NCI-H226 (cell line): ENCODE measurements around the gene ABT1.
A peak's percentile ranks its signal among the peaks of the same experiment; 100 is the strongest.
"Not testable (repeated sequence)": the region's sequence is repeated elsewhere in the genome, so short reads cannot be mapped to it uniquely, and the experiment has no call there.

Experiments used
- DNase-seq: peaks from one replicate; pipeline ENCODE4 v3.0.0-alpha.2; 2015

ABT1 gene

DNA sequence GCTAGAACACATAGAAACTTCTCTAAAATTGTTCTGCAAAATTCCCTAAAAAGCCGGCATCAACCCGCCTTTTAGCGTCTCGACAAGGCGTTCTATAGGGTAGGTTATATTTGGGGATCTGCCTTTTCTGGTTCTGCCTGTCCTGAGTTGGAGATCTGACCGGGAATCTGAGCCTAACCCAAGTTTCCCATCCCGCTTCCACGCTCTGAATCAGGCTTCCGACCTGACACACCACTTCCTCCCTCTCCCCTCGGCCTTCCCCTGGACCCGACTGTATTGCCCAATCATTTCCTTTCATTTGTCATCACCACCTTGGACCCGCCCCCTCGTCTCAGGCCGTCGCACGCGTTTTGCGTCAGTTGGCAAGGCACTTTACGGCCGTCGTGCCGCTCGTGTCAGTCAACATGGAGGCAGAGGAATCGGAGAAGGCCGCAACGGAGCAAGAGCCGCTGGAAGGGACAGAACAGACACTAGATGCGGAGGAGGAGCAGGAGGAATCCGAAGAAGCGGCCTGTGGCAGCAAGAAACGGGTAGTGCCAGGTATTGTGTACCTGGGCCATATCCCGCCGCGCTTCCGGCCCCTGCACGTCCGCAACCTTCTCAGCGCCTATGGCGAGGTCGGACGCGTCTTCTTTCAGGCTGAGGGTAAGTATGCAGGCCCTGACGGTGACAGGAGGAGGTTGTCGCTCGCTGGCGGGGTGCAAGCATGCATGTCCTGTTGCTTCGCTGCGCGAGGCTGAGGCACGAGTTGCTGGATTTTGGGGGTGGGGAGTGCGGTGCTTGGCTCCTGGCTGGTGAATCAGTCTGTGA lies at the start of gene ABT1:
Gene ABT1 (plus strand): TSS at position 375 of the 810 bp plus-strand sequence. CDS start 30 bp downstream, at position 405.
- DNase-seq, result peak; percentile 96

DNA sequence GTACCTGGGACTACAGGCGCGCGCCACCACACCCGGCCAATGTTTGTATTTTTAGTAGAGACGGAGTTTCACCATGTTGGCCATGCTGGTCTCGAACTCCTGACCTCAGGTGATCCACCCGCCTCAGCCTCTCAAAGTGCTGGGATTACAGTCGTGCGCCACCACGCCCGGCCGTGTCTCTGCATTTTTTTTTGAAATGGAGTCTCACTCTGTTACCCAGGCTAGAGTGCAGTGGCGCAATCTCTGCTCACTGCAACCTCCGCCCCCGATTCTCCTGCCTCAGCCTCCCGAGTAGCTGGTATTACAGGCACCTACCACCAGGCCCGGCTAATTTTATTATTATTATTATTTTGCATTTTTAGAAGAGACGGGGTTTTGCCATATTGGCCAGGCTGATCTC lies 49.4 kb upstream of the ABT1 start:
- not testable (repeated sequence) for DNase-seq

DNA sequence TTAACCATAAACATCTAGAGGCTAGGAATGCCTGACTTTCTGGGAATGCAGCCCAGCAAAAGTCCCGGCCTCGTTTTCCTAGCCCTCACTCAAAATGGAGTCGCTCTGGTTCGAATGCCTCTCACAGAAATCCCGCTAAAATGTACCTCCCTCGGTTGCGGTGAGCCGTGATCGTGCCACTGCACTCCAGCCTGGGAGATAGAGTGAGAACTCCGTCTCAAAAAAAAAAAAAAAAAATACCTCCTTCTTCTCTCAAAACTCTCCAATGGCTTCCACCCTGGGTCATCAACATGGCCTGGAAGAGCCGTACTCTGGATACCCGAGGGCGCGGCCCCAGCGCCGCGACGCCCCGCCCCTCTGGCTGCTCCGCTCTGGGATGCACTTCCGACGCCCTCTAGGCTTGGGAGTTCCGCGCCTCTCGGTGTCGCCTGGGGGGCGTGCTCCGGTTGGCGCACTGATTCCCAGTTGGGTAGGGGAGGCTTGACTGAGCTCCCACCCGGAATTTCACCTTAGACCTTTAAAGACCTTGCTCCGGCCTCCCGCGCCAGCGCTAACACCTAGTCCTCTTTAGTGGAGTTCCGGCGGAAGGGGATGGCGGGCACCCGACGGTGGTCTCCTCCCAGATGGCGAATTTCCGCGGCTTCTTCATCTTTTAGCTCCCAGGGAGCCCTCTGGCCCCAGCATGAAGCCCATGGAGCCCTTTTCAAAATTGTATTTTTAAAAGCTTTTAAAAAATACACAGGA lies 46.3 kb upstream of the ABT1 start:
- DNase-seq, result peak; percentile 33

DNA sequence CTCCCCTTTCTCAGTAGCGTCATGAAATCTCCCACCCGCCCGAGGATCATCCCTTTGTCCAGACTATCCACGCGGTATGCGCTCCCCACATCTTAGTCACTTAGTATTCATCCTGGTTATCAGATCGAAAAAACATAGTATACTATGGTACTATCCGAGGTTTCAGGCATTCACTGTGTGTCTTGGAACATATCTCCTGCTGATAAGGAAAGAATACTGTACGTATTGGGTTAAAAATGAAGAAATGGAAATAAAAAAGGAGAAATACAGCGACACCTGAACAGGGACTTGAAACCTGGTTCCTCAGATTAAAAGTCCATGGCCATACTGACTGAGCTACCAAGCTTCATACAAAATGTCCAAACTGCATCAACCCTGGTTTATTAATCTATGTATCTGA lies 44.5 kb upstream of the ABT1 start:
- no peak for DNase-seq

DNA sequence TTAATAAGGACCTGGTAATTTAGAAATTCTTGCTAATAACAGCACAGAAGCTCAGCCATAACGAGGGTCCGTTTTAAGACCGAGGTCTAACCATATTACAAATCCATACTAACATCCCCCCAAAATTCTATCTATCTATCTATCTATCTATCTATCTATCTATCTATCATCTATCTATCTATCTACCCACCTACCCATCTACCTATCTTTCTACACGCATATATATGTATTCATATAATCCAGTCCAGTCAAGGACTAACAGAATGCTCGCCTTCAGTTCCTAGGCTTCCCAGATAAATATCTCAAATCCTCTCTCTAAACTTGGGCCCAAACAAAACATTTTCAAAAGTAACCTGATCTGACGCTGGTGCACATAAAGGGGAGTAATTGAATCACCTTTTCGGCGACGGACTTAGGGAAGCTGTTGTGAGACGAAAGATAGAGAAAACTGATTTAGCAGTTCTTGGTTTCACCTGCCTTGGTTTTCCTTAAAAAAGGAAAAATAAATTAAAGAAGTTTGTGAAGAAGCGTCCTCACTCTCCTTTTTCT lies 44.0 kb upstream of the ABT1 start:
- DNase-seq, result no peak

DNA sequence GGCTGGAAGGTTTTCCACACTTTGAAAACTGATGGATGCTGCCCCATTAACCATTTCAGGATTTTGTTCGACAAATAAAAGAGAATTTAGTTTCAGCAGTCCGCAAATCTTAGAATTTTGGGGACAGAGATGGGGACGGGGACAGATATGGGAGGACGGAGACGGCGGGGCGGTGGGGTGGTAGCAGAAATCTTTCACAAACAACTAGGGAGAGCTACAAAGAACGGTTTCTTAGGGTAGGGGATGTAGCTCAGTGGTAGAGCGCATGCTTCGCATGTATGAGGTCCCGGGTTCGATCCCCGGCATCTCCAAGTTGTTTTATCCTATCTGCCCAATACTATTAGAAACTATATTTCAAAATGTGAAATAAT lies 43.5 kb upstream of the ABT1 start:
- DNase-seq, result peak; percentile 53

DNA sequence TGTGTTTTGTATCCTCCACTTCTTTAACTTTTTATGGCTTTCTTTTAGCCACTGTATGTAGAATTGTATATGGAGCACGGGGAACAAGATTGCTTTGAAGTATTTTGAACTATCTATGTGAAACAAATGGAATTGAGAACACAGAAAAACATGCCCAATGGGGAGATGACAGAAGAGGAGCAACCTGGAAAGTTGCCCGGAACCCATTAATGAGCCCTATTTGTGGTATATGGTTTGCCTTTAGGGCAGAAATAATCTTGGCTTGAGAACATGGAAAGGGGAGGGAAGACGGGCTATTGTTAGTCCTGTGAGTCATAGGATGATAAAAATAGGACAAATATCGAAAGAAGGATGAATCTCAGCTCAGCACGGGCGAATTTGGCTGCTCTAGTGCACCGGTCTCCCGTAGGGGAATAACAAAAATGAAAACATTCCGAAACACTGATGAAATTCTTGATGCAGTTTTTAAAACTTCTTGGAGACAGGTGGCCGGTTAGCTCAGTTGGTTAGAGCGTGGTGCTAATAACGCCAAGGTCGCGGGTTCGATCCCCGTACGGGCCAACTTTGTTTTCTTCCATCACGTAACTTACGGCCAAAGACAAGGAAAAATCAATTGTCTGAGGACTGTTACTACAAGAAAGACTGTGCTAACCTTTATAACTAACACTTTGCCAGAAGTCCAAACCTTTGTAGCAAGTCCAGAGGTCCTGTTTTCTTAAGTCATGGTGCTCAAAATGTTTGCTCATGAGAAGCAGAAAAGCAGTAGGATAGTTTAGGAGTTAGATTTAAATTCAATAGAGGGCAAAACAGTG lies 42.9 kb upstream of the ABT1 start:
- DNase-seq, result peak; percentile 82

DNA sequence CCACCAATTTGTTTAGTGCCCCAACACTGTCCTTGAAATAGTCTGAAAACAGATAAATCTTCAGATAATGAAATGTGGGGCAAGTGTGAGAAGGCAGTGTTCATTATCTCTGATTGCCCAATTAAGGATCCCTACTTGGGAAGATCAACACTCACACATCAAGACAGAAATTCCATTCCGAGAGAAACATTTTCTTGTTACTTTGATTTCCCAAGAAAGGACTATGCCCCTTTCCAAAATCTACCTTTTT lies 42.4 kb upstream of the ABT1 start:
- no peak for DNase-seq

DNA sequence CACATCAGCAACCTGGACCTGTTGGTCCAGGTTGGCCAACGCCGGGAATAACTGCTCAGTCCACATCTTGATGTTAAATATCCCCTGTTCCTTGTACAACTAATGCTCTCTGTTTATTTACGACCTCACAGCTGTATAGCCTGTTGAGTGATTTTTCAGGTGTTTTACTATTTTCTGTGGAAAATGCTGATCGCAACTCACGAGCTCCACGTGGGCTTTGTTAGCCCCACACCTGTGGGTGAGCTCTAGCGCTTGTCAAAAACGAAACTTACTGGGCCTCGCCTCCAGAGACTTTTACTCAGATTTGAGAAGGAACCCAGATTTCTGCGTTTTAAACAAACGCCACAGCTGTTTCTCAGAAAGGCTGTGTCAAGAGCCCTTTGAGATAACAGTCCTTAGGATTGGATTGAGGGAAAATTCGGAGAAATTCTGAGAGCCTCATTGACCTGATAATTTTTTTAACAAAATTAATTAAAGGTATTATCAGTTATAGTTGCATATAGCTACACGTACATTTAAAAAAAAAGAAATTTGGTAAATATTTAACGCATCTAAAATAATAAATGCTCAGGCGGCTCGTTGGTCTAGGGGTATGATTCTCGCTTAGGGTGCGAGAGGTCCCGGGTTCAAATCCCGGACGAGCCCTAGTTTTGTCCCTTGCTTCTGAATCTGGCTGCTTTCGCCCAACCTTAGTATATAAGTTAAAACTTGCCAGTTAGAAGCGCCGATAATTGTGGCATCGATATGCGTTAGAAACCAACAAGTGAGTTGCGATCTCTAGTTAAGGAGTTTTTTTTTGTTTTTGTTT lies 41.9 kb upstream of the ABT1 start:
- DNase-seq, result peak; percentile 50

DNA sequence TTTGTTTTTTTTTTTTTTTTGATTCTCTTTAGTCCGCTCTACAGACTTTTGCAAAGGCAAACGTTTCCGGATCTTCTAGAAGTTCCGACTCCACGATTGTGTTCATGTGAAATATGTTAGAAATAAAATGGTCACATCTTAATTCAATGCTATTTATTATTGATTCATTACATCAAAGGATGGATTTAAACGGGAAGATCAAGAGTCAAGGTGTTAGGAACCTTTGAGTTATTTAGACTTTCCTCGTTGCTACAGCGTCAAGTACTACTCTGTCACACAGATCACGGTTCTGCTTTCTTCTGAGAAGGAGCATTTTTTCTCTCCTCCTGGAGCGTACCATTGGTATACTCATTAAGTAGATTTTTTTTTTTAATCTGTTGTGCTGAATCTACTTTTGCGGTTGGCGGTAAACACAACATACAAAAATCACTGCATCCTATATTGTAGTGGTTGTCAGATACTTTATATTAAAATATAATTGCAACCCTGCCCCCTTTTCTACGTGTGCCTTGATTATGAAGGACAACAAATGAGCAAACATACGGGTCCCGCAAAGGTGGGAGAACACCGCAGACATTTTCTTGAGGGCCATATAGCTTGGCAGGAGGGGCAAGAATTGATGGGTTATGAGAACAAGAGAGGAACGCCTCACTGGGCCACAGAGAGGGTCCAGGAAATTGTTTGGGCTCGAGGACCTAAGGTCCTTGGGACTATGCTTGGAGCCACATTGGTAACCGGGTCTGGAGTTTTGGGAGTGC lies 41.1 kb upstream of the ABT1 start:
- no peak for DNase-seq

DNA sequence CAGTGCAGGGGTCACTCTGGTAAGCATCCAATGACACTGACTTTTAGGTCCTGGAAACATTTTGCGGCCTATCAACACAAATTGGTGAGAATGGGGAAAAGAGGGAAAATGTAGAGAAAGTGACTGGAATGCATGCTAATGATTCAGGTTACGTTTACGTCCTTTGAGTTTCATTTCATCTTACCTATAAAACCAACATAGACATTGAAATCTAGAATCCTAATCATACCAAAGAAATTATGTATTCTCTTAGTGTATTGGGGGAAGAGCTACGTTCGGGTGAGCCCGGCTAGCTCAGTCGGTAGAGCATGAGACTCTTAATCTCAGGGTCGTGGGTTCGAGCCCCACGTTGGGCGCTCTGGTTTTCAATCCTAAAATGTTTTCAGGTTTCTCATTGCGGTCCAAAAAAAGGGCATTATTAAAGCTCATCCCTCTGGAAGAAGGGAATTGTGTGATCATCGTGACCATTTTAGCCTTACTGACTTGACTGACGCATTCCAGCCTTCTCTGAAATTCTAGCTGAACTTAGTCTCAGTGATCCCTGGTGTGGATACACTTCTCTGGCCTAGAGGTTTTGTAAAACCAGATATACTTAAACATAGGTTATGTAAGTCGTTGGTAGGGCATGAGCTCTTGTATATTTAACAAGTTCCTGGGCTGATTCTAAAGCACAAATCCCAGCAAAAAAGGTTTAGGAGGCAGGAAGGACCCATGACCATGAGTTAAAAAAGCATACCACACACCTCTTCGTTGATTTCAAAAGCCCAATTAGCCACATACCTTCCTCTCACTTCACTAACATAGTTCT lies 40.3 kb upstream of the ABT1 start:
- peak; percentile 83 for DNase-seq

DNA sequence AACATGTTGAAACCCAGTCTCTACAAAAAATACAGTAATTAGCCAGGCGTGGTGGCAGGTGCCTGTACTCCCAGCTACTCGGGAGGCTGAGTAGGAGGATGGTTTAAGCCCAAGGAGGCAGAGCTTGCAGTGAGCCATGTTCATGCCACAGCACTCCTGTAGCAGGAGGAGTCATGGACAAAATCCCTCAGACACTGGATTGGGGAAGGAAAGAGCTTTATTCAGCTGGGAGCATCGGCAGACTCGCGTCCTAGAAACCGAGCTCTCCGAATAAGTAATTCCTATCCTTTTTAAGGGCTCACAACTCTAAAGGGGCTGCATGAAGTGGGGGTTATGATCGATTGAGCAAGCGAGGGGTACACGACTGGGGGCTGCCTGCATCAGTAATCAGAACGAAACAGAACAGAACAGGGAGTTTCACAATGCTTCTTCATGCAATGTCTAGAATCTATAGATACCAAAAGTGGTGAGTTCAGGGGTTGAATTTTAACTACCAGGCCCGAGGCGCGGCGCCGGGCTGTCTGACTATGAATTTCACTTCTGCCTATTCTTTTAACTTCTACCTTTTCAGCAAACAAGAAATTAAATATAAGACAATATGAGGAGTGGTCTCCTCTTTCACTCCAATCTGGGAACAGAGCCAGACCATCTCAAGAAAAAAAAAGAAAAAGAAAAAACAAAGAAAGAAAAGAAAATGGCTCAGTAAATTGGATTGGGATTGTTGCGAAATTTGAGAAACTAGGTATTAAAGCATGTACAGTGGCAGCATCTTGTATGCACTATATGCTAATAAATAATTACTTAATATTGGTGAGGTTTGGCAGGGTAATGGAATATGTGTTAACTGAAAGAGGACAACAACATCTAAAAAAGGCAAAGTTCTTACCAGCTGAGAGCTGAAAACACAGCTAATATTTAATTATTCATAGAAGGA lies 35.0 kb upstream of the ABT1 start:
- DNase-seq, result no peak

DNA sequence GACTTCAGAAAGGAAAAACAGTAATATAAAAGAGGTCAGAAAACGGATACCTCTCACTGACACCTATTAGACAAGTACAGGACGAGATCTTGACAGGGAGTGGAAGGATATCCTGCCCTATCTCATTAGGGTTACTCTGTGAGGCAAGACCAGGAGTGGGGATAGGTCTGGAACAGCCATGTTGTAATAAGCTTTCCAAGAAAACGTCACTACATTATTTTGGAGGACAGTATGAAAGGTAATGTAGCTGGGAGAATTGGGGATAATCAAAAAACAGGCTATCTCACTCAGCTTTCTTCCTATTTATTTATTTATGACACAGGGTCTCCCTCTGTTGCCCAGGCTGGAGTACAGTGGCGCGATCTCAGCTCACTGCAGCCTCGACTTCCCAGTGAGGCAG lies 33.3 kb upstream of the ABT1 start:
- no peak for DNase-seq

DNA sequence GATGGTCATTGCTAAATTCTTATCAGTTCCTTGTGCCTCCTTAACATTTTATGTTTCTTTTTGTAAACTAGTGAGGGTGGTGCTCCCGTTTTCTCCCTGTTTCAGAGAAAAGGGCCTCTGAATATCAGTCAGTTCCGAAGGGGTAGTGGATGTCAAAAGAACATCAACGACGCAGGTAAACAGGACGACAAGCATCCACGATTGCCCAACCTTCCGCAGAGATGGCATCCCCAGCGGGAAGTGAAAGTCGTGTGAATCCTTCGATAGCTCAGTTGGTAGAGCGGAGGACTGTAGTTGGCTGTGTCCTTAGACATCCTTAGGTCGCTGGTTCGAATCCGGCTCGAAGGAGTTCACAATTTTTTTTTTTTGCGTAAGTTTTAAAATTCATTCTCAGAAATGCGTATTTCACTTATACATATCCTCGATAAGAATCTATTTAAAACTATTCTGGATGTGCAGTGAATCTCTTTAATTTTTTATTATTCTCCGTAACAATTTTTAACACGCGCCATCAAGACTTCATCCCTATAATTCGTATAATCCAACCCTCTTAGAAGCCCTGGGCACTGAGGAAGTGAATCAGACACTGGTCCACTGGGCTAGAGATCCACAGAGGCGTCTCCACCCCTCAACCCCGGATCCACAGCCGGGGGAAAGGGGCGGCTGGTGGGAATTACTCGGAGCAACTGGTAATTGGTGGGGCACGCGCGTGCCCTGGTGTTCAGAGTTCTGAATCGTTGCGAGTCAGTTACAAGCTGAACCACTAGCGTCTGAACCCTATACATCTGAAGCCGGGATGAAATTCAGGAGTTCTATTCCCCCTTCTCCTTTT lies 27.9 kb upstream of the ABT1 start:
- peak; percentile 71 for DNase-seq

DNA sequence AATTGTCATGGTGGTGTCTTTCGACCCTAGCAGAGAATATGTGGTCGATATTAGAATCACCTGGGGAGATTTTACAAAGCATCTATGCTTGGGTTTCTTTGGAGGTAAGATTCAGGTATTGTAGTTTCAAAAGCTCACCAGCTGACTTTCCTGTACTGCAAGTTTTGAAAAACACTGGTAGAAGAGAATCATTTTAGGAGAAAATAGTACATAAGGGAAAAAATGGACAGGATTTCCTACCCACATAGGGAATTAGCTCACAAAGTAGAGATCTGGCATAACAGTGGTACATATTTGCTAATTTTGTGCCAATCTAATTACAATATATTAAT lies 27.4 kb upstream of the ABT1 start:
- DNase-seq, result no peak

DNA sequence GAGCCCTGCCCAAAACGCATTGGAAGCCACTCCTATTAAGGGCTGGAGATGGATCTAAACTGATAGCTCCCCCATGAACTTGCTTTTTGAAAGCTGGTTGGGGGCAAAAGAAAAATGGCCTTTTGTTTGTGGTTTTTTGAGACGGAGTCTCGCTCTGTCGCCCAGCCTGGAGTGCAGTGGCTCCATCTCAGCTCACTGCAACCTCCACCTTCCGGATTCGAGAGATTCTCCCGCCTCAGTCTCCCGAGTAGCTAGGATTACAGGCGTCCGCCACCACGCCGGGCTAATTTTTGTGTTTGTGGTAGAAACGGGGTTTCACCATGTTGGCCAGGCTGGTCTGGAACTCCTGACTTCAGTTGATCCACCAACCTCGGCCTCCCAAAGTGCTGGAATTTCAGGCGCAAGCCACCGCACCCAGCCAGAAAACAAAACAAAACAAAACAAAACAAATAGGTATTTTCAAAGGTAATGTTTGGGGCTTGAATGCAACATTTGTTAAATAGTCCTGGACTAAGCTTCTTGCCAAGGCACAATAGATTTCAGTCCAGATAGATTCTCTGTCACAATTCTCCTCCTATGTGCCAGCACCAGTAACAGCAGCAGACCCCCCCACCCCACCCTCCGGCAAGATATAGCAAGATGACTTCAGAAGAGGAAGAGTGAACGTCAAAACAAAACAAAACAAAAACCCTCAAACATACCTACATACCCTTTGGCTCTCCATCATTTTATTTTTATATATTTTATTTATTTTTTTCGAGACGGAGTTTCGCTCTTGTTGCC lies 26.5 kb upstream of the ABT1 start:
- no peak for DNase-seq

DNA sequence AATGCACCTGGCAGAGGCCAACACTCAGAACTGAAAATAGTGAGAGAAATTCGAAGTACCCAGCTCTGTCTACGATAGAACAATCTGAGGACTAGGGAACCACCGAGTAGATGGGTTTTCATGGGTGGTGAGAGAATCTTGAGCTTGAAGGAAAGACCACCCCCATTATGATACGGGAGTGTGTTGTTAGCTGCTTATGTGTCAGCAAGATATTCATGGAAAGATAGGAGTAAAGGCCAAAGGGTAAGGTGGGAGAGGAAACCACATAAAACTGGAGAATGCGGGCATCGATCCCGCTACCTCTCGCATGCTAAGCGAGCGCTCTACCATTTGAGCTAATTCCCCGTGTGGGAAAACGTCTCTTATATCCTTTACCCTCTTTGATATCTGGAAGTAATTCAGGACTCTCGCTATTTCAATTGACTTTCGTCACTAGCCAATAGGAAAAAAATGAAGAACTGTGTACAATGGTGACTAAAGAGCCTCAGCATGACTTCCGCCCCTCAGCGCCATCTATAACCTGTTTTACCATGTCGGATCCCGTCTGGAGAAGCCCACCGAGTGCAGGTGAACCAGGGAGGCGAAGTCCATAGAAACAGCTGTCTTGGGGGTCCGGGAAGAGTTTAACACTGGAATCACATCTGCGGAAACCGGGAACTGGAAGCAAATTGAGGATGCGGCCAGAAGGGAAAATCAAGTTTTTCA lies 25.0 kb upstream of the ABT1 start:
- DNase-seq, result peak; percentile 78
